ENCODE results near the gene IGFBP4.

DNA sequence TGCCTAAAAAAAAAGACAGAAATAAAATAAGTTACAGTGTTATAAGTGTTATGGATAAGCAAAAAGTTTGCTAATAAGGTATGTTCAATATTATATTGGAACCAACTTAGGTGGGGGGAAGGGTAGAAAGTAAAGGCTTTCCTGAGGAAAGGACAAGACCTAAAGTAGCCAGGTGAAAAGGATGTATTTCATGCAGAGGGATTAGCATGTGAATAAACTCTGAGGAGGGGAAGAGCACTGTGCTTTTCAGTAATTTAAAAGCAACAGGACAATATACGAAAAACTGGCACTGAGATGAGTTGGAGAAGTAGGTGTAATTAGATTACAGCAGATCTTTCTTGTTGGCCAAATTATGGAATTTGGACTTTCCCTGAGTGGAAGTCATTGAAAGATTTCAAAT lies 33.2 kb upstream of the IGFBP4 start:
- no peak for TF ChIP-seq POLR2A (IDR thresholded peaks at IDR 0.05)
- TF ChIP-seq, protein P1, sequence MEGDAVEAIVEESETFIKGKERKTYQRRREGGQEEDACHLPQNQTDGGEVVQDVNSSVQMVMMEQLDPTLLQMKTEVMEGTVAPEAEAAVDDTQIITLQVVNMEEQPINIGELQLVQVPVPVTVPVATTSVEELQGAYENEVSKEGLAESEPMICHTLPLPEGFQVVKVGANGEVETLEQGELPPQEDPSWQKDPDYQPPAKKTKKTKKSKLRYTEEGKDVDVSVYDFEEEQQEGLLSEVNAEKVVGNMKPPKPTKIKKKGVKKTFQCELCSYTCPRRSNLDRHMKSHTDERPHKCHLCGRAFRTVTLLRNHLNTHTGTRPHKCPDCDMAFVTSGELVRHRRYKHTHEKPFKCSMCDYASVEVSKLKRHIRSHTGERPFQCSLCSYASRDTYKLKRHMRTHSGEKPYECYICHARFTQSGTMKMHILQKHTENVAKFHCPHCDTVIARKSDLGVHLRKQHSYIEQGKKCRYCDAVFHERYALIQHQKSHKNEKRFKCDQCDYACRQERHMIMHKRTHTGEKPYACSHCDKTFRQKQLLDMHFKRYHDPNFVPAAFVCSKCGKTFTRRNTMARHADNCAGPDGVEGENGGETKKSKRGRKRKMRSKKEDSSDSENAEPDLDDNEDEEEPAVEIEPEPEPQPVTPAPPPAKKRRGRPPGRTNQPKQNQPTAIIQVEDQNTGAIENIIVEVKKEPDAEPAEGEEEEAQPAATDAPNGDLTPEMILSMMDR (IDR thresholded peaks at IDR 0.05), result no peak

Measured in body of pancreas (tissue), 4 donors.